ENCODE measurements around the gene CACNA1H. TPM values are rescaled to one million over a fixed set of nuclear protein-coding genes. Genes with fewer than 3 reads are reported as not detected.

Gene CACNA1H
- total and polyA plus RNA-seq, 3 donors from 2014 or later, result 41.1 to 69.0 (median 55.9) TPM

GRCh38 chr16:1180549-1181403 lies 27.9 kb downstream of the CACNA1H start:
- 58 to 59% methylated on average over 11 to 35 of the region's 38 CpGs for WGBS, 2 donors

GRCh38 chr16:1181404-1182315 lies 28.8 kb downstream of the CACNA1H start:
- intact Hi-C loops (cut with DNase I; ENCODE audit: low total_unique reads), result no loop called here
- peaks cover 26% of the 10 kb centered on the region for H3K4me1 ChIP-seq
- WGBS, 2 donors, result 52 to 56% methylated on average over 23 to 39 of the region's 39 CpGs
- DNase-seq, result no peak
- H3K27me3 ChIP-seq, result no peaks in the 10 kb centered on the region
- no peak overlapping the region for H3K4me3 ChIP-seq
- TF ChIP-seq CTCF (IDR thresholded peaks at IDR 0.05) (no peak), POLR2A (IDR thresholded peaks at IDR 0.05) (no peak)
- H3K27ac ChIP-seq, result peak overlapping the region; percentile 39 to 66
- H3K36me3 ChIP-seq (ENCODE audit: low read depth, missing control alignments), result no peaks in the 10 kb centered on the region
- no peaks in the 10 kb centered on the region for H3K9me3 ChIP-seq

More at GRCh38 chr16:1180549-1181403, 27.9 kb downstream of the CACNA1H start:
- Histone ChIP-seq H3K9me3 (no peaks in the 10 kb centered on the region), H3K4me3 (no peak overlapping the region), H3K27me3 (no peaks in the 10 kb centered on the region), H3K4me1 (peaks cover 26% of the 10 kb centered on the region), H3K36me3 (ENCODE audit: low read depth, missing control alignments) (no peaks in the 10 kb centered on the region), H3K27ac (peak overlapping the region; percentile 39 to 66)
- intact Hi-C loops (cut with DNase I; ENCODE audit: low total_unique reads), result no loop called here
- peak; percentile 38 for DNase-seq
- TF ChIP-seq CTCF (IDR thresholded peaks at IDR 0.05) (no peak), POLR2A (IDR thresholded peaks at IDR 0.05) (no peak)

GRCh38 chr16:1182316-1182671 lies 29.4 kb downstream of the CACNA1H start:
- Histone ChIP-seq H3K36me3 (ENCODE audit: low read depth, missing control alignments) (no peaks in the 10 kb centered on the region), H3K9me3 (no peaks in the 10 kb centered on the region), H3K4me1 (peaks cover 26% of the 10 kb centered on the region), H3K27me3 (no peaks in the 10 kb centered on the region), H3K4me3 (no peak overlapping the region), H3K27ac (peak overlapping the region in 1 of 2 donors; percentile 68)
- TF ChIP-seq POLR2A (IDR thresholded peaks at IDR 0.05) (no peak), CTCF (IDR thresholded peaks at IDR 0.05) (no peak)
- WGBS, 2 donors, result 12 to 55% methylated on average over 4 to 19 of the region's 19 CpGs
- intact Hi-C loops (cut with DNase I; ENCODE audit: low total_unique reads), result no loop called here
- peak; percentile 62 for DNase-seq

- Histone ChIP-seq H3K36me3 (ENCODE audit: low read depth, missing control alignments) (no peaks in the 10 kb centered on the region), H3K4me3 (no peak overlapping the region), H3K27me3 (no peaks in the 10 kb centered on the region), H3K4me1 (peaks cover 26% of the 10 kb centered on the region), H3K9me3 (no peaks in the 10 kb centered on the region), H3K27ac (peak overlapping the region in 1 of 2 donors; percentile 68)
- 46 to 54% methylated on average over 9 to 43 of the region's 45 CpGs for WGBS, 2 donors
- peak; percentile 50 for DNase-seq
- intact Hi-C loops (cut with DNase I; ENCODE audit: low total_unique reads), result no loop called here
- TF ChIP-seq CTCF (IDR thresholded peaks at IDR 0.05) (no peak), POLR2A (IDR thresholded peaks at IDR 0.05) (no peak)
These were observed 30.3 kb downstream of the CACNA1H start for GRCh38 chr16:1182950-1183907.

All from testis (tissue), 3 donors.